HUDEP-2 (cell line): ENCODE measurements around the gene SLC22A5.

ENCODE experiments used
- DNase-seq, 76 experiments: peaks; one replicate each; lab custom pipeline; 2025; ENCODE audit not compliant: unreplicated experiment in 76 of 76; lab: John Stamatoyannopoulos, UW

SLC22A5 gene

DNA sequence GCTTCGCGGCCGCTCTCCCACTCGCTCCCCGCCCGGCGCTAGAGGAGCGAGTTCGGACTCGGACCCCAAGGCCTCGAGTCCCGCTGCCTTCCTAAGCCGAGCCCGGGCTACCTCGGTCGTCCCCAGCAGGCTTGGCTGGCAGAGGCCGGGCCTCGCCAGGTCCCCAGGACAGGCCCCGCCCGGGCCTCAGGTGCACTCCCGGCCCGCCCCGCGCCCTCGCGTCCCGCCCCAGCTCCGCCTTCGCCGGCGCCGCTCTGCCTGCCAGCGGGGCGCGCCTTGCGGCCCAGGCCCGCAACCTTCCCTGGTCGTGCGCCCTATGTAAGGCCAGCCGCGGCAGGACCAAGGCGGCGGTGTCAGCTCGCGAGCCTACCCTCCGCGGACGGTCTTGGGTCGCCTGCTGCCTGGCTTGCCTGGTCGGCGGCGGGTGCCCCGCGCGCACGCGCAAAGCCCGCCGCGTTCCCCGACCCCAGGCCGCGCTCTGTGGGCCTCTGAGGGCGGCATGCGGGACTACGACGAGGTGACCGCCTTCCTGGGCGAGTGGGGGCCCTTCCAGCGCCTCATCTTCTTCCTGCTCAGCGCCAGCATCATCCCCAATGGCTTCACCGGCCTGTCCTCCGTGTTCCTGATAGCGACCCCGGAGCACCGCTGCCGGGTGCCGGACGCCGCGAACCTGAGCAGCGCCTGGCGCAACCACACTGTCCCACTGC, at the start of gene SLC22A5:
Gene SLC22A5, plus strand, starts transcription at position 237 of the 707 bp plus-strand sequence. Its CDS starts 263 bp downstream, at position 500.
- DNase-seq, result peak in 49 of 76 experiments; percentile 10 to 69 (median 42)

DNA sequence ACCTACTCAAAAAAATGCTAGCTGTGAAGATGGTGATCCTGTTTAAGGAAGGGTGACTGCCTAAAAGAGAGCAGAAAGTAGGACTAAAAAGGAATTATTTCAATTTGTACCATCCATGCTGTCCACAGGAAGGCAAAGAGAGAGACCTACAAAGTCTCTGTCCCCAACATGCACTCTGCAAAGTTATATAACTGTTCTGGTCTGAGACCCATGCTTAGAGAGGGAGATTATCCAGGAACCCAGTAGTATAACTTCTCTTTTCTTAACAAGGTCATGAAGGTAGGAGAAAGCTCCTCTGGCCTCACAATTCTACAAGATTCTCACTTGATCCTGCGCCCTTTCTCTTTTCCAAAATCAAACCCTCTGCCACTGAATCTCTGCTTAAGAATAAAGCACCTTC, 49.5 kb upstream of the SLC22A5 start:
- no peak for DNase-seq

DNA sequence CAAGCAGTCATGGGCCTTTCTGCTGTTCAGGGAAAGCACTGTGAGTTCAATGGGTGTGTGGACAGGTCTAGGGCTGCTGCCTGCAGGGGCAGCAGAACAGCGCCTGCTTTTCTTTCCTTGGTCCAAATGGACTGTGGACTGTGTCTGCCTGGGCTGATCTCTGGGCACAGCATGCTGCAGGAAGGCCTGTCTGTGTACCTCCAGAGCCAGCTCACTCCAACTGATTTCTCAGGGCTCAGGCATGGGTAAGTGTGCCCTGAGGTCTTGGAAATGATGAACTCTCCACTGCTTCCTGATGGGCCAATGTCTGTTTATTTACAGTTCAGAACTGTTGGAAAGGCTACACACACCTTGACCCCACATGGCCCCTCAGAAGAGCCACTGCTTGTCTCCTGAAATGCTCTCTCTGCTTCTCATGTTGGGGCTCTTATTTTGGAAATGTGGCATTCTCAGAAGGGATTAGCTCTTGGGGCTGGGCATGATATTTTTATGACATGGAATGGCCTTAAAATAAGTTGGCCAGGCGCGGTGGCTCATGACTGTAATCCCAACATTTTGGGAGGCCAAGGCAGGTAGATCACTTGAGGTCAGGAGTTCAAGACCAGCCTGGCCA, 48.3 kb upstream of the SLC22A5 start:
- DNase-seq, result no peak

DNA sequence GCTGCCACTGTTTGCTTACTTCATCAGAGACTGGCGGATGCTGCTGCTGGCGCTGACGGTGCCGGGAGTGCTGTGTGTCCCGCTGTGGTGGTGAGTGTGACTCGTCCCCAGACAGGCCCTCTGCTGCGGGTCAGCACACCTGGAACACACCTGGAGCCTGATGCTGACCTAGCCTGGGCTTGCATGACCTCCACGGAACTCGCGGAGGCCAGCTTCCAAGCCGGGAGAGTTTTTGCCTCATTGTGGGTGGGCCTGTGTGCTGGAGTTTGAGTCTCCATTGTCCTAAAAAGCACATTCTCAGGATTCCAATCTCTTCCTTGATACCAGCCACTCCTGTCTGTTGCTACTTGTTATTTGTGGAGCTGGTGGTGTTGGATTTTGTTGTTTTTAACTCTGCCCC, 47.2 kb upstream of the SLC22A5 start:
- DNase-seq, result no peak

DNA sequence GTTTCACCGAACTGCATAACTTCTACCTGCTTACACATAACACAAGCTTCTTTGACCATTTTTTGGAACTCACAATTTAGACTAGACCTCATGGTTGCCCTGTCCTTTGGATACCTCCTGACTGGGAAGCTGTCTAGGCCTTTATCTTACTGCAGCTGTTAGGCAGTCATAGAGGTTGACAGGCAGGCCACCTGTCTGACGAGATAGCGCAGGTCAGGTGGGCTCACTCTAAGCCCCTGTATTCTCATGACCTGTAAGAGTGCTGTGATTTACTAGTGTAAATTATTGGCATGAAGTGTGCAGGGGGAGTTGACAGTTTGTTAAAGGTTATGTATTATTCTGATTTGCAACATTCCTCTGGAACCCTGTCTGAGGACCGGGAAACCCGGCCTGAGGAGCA, 46.3 kb upstream of the SLC22A5 start:
- DNase-seq, result no peak

DNA sequence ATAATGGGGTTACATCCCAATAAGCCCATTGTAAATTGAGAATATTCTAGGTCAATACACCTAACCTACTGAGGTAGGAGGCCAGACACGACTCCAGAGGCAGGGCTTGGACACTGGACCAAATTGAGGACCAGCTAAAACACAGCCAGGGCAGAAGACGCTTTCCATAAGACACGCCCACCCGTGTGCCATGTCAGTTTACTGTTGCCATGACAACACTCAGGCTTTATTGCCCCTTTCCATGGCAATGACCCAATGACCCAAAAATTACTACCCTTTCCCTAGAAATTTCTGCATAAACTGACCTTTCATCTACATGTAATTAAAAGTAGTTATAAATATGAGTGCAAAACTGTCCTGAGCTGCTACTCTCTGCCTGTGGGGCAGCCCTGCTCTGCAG, 43.8 kb upstream of the SLC22A5 start:
- DNase-seq, result no peak

DNA sequence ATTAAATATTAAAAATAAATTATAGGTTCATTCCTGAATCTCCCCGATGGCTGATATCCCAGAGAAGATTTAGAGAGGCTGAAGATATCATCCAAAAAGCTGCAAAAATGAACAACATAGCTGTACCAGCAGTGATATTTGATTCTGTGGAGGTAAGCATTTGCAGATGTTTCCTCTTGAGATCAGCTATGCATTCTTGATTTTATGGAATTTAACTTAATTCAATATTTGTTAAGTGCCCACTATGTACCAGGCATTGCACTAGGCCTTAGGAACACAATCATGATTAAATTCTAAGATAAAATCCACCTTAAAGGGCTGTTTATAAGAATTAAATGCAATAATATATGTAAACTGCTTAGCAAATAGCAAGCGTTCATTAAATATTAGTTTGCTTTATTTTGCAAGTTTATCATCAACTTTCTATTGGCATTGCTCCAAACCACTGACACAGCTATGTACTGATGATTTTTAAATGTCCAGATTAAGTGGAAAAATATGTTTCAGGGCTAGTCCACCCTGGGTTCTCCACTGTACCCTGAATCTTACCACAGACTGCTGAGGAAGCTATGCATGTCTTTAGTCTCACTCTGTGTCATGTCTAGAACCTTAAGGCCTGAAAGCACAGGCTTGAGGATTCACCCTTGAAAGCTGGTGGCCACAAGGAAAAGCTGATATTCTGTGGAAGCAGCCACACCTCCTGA, 42.1 kb upstream of the SLC22A5 start:
- no peak for DNase-seq

DNA sequence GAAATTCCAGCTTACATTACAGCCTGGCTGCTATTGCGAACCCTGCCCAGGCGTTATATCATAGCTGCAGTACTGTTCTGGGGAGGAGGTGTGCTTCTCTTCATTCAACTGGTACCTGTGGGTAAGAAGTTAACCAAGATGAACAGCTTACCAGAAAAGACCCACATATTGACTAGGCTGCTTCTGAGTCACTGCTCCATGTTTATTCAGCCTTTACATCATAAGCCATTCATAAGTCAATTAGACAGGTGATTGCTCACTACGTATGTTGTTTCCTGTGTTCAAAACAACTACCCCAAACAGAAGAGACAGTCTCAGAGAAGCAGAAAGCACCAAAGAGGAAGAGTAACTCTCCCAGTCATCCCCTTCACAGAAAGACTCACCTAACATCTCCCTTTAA, 34.7 kb upstream of the SLC22A5 start:
- no peak for DNase-seq

DNA sequence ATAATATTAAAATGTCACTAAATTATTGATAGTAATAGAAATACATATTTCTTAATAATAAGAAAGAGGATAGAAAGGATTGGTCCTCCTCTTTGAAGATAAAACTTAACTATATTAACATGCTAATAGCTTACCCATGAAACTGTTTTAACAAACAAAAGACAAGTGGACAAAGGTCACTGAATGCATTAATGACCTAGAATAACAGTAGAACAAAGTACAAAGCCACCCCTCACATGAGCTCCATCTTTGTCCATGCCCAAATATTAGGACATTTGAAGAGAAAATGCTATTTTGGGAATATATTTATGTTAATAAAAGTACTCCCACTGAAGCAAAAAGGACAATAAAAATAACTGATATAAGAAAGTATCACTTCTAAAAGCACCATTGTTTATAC, 34.1 kb upstream of the SLC22A5 start:
- no peak for DNase-seq

DNA sequence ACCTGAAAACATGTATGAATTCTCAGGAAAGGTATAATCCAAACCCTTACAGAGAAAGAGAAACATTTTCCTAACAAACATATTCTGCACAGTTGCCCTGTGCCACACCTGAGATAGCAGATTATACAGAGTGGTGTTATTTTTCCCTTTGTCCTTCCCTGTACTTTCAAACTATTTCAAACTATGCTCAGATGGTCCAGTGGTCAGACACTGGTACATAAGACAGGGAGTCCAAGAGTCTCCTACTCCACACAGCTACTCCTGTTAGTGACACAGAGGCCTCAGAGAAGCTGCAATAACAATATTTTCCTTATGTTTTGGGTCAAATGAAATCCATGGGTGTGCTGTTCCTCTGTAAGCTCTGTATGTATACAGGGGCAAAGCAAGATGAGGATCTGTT, 30.0 kb upstream of the SLC22A5 start:
- no peak for DNase-seq

DNA sequence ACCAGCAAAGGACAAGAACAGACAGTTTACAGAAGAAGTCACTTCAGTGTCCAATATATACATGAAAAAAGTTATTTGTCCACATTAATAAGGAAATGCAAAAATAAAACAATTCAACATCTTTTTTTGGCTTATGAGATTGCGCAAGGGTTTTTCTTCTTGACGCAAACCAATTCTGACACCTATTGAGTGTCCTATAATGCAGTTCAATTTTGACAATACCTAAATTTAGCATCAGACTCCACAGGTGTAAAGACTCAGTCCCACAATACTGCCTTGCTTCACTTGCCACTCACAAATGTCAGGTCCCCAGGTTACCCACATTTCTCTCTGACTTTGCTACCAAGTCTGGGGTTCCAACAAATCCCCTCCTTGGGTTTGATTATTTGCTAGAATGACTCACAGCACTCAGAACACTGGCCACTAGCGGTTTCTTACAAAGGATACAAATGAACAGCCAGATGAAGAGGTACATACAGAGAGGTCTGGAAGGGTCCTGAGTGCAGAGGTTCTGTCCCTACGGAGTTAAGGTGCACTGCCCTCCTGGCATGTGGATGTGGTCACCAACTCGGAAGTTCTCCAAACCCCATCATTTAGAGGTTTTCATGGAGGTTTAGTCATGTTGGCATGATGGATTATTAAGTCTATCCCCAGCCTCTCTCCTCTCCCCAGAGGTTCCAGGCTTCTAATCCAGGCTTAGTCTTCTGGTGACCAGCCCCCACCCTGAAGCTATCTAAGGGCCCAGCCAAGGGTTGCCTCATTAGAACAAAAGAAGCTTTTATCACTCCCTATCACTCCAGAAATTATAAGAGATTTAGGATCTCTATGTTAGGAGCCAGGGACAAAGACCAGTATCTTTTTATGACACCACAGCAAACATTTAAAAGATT, 27.0 kb upstream of the SLC22A5 start:
- DNase-seq, result no peak

DNA sequence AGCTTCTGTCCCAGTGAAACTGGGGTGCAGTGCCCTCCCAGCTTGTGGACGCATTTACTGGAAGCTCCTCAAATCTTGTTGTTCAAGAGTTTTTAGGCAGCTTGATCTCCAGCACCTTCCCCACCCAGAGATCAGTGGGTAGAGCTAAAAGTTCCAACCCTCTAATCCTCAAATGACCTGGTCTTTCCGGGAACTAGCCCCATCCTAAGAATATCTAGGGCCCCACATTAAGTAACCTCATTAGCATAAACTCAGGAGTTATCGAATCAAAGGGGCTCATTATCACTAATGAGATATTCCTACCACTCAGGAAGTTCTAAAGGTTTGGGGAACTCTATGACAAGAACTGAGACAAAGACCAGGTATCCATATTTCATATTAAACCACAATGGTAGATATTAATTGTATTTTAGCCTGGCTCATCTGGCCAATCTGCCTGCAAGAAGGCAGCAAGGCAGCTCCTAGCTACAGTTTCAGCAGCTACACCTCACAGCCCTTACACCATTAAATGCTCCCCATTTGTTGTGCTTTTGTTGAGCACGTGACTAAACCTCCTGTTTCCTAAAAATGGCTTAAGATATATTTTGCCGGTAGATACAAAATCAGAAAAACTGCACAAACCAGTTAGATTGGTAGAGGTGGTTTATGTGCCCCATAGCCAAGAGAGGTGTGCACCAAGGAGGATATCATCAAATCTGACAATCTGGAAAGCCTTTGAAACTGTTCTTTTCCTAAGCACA, 24.6 kb upstream of the SLC22A5 start:
- no peak for DNase-seq

DNA sequence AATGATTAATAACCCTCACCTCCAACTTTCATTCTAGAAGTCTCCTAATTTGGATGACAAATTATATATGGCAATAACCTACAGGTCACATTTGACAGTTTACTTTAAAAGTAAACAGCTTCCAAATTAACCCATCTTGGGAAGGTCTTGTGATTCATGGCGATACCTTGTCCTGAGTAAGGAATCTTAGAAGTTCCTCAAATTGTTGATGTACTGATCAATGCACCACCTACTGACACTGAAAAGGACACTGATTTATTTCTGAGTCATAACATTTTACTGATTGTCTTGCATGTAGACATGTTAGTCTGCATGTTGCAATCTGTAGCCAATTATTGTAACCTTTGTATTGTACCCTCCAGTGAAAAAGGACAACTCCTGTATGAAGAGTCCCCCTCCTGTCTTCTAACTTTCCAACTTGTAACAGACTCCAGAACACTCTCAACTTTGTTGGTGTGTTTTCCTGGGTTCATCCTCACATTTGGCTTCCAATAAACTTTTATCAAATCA, 16.0 kb upstream of the SLC22A5 start:
- no peak for DNase-seq

DNA sequence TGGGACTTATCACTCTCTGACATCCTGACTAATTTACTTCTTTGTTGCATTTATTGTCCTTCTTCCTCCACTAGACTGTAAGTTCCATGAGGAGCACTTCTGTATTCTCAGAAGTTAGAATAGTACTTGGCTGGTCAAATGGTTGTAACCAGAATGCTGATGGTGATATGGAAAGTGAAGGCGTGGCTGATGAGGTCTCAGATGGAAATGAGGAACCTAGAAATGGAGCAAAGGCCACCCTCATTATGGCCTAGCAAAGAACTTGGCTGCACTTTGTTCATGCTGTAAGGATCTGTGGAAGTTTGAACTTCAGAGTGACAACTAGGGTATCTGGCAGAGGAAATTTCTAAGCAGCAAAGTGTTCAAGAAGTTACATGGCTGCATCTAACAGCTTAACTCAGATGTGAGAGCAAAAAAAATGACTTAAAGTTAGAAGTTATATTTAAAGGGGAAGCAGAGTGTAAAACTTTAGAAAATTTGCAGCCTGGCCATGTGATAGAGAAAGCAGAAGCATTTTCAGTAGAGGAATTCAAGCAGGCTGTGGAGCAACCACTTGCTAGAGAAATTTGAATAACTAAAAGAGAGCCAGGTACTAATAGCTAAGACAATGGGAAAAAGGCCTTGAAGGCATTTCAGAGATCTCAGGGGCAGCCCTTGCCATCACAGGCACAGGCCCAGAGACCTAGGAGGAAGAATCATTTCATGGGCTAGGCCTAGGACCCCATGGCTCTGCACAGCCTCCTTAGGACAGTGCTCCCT, 14.9 kb upstream of the SLC22A5 start:
- DNase-seq, result peak in 8 of 76 experiments; percentile 4 to 40 (median 22)

DNA sequence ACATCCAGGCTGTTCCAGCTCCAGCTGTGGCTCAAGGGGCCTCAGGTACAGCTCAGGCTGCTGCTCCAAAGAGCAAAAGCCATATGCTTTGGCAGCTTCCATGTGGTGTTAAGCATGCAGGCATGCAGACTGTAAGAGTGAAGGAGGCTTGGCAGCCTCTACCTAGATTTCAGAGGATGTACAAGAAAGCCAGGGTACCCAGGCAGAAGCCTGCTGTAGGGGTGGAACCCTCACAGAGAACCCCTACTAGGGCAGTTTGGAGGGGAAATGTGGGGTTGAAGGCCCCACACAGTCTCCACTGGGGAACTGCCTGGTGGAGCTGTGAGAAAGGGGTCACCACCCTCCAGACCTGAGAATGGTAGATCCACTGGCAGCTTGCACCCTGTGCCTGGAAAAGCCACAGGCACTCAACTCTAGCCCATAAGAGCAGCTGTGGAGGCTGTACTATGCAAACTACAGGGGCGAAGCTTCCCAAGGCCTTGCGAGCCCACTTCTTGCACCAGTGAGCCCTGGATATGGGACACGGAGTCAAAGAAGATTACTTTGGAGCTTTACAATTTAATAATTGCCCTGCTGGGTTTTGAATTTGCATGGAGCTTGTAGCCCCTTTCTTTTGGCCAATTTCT, 14.3 kb upstream of the SLC22A5 start:
- no peak for DNase-seq

DNA sequence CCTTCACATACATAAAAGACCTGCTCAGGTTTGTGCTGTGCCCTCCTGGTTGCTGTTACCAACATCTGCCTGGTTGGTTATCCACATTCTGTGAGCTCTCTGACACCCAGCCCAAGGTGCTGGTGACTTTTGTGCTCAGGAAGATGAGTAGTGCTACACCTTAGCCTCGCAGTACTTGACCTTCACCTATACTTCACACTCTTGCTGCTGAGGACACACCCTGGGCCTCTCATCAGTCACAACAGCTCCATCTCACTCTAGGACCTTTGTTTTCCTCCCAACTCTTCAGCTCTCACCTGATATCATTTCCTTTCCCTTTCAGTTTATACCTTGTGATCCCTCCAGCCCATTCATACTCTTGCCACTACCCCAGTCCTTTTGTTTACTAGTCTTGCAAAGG, 10.7 kb upstream of the SLC22A5 start:
- no peak for DNase-seq

DNA sequence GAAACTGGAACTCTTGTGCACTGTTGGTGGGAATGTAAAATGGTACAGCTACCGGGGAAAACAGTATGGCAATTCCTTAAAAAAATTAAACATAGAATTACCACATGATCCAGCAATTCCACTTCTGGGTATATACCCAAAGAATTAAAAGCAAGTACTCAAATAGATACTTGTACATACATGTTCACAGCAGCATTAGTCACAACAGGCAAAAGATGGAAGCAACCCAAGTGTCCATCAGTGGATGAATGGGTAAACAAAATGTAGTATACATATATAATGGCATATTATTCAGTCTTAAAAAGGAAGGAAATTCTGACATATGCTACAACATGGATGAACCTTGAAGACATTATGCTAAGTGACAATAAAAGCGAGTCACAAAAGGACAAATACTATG, 7.4 kb upstream of the SLC22A5 start:
- no peak for DNase-seq

DNA sequence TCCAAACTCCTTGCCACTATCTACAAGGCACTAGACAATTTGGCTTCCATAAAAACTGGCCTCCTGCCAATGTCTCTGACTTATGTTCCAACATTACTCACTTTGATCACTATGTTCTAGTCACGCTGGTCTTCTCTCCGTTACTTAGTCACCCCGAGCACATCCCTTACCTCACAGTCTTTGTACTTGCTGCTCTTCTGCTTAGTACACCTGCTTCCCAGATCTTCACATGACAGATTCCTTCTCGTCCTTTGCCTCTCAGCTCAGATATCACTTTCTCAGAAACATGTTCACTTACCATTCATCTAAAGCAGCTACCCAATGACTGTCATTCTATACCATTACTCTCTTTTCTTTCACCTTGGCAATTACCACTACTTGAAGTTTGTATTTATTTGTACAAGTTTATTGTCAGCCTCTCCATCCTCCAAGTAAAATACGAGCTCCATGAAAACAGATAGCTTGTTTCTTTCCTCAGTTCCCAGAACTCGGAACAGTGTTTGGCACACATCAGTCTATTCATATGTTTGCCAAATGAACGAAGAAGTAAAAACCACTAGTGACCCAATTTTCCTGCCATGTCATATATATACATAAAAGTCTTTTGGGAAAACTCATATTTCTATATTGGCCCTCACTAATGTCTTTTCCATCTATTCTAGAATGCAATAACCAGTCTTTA, 5.9 kb upstream of the SLC22A5 start:
- DNase-seq, result peak in 59 of 76 experiments; percentile 9 to 79 (median 51)
